GM20000 (cell line): ENCODE results near the gene GTF3C1.

Experiments
- DNase-seq: peaks from one replicate; pipeline ENCODE4 v3.0.0; 2012; ENCODE audit warnings: low spot score
- CTCF ChIP-seq: IDR thresholded peaks from 2 replicates; pipeline ENCODE4 v1.5.1; 2012; ENCODE audit warnings: mild to moderate bottlenecking, control low read depth; ENCODE audit errors: extremely low read depth, missing control alignments

GTF3C1 gene

GRCh38 chr16:27520982-27521673 lies 28.6 kb downstream of the GTF3C1 start:
- no peak for TF ChIP-seq CTCF
- DNase-seq = no peak

GRCh38 chr16:27518226-27518625 lies 31.5 kb downstream of the GTF3C1 start:
- no peak for TF ChIP-seq CTCF
- DNase-seq = no peak

- no peak for DNase-seq
- TF ChIP-seq CTCF = no peak
Observed at GRCh38 chr16:27517664-27518063, 32.0 kb downstream of the GTF3C1 start.

GRCh38 chr16:27516365-27516764 lies 33.3 kb downstream of the GTF3C1 start:
- TF ChIP-seq CTCF = no peak
- no peak for DNase-seq

GRCh38 chr16:27515874-27516353 lies 33.8 kb downstream of the GTF3C1 start:
- DNase-seq = peak; percentile 43

GRCh38 chr16:27514806-27515205 lies 34.9 kb downstream of the GTF3C1 start:
- TF ChIP-seq CTCF = no peak
- no peak for DNase-seq

More at GRCh38 chr16:27515874-27516353, 33.8 kb downstream of the GTF3C1 start:
- peak; percentile 45 for TF ChIP-seq CTCF

GRCh38 chr16:27511657-27512448 lies 37.9 kb downstream of the GTF3C1 start:
- no peak for DNase-seq
- no peak for TF ChIP-seq CTCF
